ENCODE data around the gene CTU1.

Gene CTU1

GRCh38 chr19:51129716-51130115, 21.5 kb upstream of the CTU1 start:
- Histone ChIP-seq H3K36me3 (ENCODE audit: insufficient read depth, low read length) (no peaks in the 10 kb centered on the region), H3K27me3 (ENCODE audit: control insufficient read depth, insufficient read depth, low read length) (no peaks in the 10 kb centered on the region), H3K9me3 (replicated peaks; ENCODE audit: low read length) (peaks cover 5% of the 10 kb centered on the region), H3K9ac (ENCODE audit: low read depth, low read length) (no peak overlapping the region), H3K4me3 (ENCODE audit: low read length) (no peak overlapping the region), H3K4me2 (ENCODE audit: low read length) (no peak overlapping the region), H3K4me1 (ENCODE audit: control insufficient read depth, insufficient read depth, low read length) (no peaks in the 10 kb centered on the region)

- H3K27me3 ChIP-seq (ENCODE audit: control insufficient read depth, insufficient read depth, low read length) = no peaks in the 10 kb centered on the region
- no peak overlapping the region for H3K9ac ChIP-seq (ENCODE audit: low read depth, low read length)
- H3K4me3 ChIP-seq (ENCODE audit: low read length) = no peak overlapping the region
- no peaks in the 10 kb centered on the region for H3K36me3 ChIP-seq (ENCODE audit: insufficient read depth, low read length)
- H3K4me2 ChIP-seq (ENCODE audit: low read length) = no peak overlapping the region
- no peaks in the 10 kb centered on the region for H3K4me1 ChIP-seq (ENCODE audit: control insufficient read depth, insufficient read depth, low read length)
- H3K9me3 ChIP-seq (replicated peaks; ENCODE audit: low read length) = peaks cover 5% of the 10 kb centered on the region
Measured at GRCh38 chr19:51128227-51128626, 20.0 kb upstream of the CTU1 start.

- no peak overlapping the region for H3K9ac ChIP-seq (ENCODE audit: low read depth, low read length)
- no peak overlapping the region for H3K4me3 ChIP-seq (ENCODE audit: low read length)
- H3K27me3 ChIP-seq (ENCODE audit: control insufficient read depth, insufficient read depth, low read length) = no peaks in the 10 kb centered on the region
- H3K4me2 ChIP-seq (ENCODE audit: low read length) = no peak overlapping the region
- no peaks in the 10 kb centered on the region for H3K36me3 ChIP-seq (ENCODE audit: insufficient read depth, low read length)
- peaks cover 5% of the 10 kb centered on the region for H3K9me3 ChIP-seq (replicated peaks; ENCODE audit: low read length)
- no peaks in the 10 kb centered on the region for H3K4me1 ChIP-seq (ENCODE audit: control insufficient read depth, insufficient read depth, low read length)
Measured at GRCh38 chr19:51127755-51128154, 19.5 kb upstream of the CTU1 start.

GRCh38 chr19:51127032-51127431, 18.8 kb upstream of the CTU1 start:
- Histone ChIP-seq H3K9ac (ENCODE audit: low read depth, low read length) (no peak overlapping the region), H3K4me2 (ENCODE audit: low read length) (no peak overlapping the region), H3K9me3 (replicated peaks; ENCODE audit: low read length) (peaks cover 5% of the 10 kb centered on the region), H3K4me3 (ENCODE audit: low read length) (no peak overlapping the region), H3K27me3 (ENCODE audit: control insufficient read depth, insufficient read depth, low read length) (no peaks in the 10 kb centered on the region), H3K36me3 (ENCODE audit: insufficient read depth, low read length) (no peaks in the 10 kb centered on the region), H3K4me1 (ENCODE audit: control insufficient read depth, insufficient read depth, low read length) (no peaks in the 10 kb centered on the region)

GRCh38 chr19:51125421-51126075, 17.3 kb upstream of the CTU1 start:
- Histone ChIP-seq H3K36me3 (ENCODE audit: insufficient read depth, low read length) (no peaks in the 10 kb centered on the region), H3K4me3 (ENCODE audit: low read length) (no peak overlapping the region), H3K4me2 (ENCODE audit: low read length) (no peak overlapping the region), H3K9me3 (replicated peaks; ENCODE audit: low read length) (peaks cover under 1% of the 10 kb centered on the region), H3K9ac (ENCODE audit: low read depth, low read length) (no peak overlapping the region), H3K27me3 (ENCODE audit: control insufficient read depth, insufficient read depth, low read length) (no peaks in the 10 kb centered on the region), H3K4me1 (ENCODE audit: control insufficient read depth, insufficient read depth, low read length) (no peaks in the 10 kb centered on the region)

- Histone ChIP-seq H3K27me3 (ENCODE audit: control insufficient read depth, insufficient read depth, low read length) (no peaks in the 10 kb centered on the region), H3K4me3 (ENCODE audit: low read length) (no peak within 1 kb of the TSS), H3K9ac (ENCODE audit: low read depth, low read length) (no peak within 1 kb of the TSS), H3K4me1 (ENCODE audit: control insufficient read depth, insufficient read depth, low read length) (no peaks in the 10 kb centered on the region), H3K4me2 (ENCODE audit: low read length) (no peak within 1 kb of the TSS), H3K9me3 (replicated peaks; ENCODE audit: low read length) (no peaks in the 10 kb centered on the region), H3K36me3 (ENCODE audit: insufficient read depth, low read length) (no peaks in the 10 kb centered on the region)
Measured at GRCh38 chr19:51124729-51125128, 16.5 kb upstream of the CTU1 start, which contains the start of gene SIGLEC9. SIGLEC9 (plus strand) TSS chr19:51124906; CDS start chr19:51124975, 69 bp downstream.

- Histone ChIP-seq H3K27me3 (ENCODE audit: control insufficient read depth, insufficient read depth, low read length) (no peaks in the 10 kb centered on the region), H3K9ac (ENCODE audit: low read depth, low read length) (no peak overlapping the region), H3K9me3 (replicated peaks; ENCODE audit: low read length) (no peaks in the 10 kb centered on the region), H3K4me1 (ENCODE audit: control insufficient read depth, insufficient read depth, low read length) (no peaks in the 10 kb centered on the region), H3K36me3 (ENCODE audit: insufficient read depth, low read length) (no peaks in the 10 kb centered on the region), H3K4me3 (ENCODE audit: low read length) (no peak overlapping the region), H3K4me2 (ENCODE audit: low read length) (no peak overlapping the region)
Measured at GRCh38 chr19:51124216-51124615, 16.0 kb upstream of the CTU1 start.

- Histone ChIP-seq H3K4me1 (ENCODE audit: control insufficient read depth, insufficient read depth, low read length) (no peaks in the 10 kb centered on the region), H3K4me3 (ENCODE audit: low read length) (no peak overlapping the region), H3K9me3 (replicated peaks; ENCODE audit: low read length) (no peaks in the 10 kb centered on the region), H3K36me3 (ENCODE audit: insufficient read depth, low read length) (no peaks in the 10 kb centered on the region), H3K9ac (ENCODE audit: low read depth, low read length) (no peak overlapping the region), H3K27me3 (ENCODE audit: control insufficient read depth, insufficient read depth, low read length) (no peaks in the 10 kb centered on the region), H3K4me2 (ENCODE audit: low read length) (no peak overlapping the region)
Measured at GRCh38 chr19:51123802-51124201, 15.6 kb upstream of the CTU1 start.

DNA sequence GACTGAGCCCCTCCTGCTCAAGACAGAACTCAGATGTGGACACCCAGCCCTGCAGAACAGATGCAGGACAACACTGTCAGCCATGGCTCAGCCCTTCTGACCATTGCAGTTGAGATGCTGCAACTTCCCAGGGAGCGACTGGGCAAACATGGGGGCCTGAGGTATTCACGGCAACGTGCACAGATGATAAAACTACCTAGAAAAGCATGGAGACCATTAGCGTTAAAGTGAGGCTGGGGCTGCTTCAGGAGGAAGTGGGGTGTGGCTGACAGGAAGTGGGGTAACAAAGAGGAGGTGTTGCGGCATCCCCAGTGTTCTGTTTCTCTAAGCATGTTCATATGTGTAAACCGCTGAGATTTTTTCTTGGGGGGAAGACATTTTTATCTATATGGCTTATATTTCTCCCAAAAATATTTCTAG, 15.2 kb upstream of the CTU1 start:
- no peak overlapping the region for H3K4me2 ChIP-seq (ENCODE audit: low read length)
- H3K9ac ChIP-seq (ENCODE audit: low read depth, low read length) = no peak overlapping the region
- H3K4me1 ChIP-seq (ENCODE audit: control insufficient read depth, insufficient read depth, low read length) = no peaks in the 10 kb centered on the region
- H3K27me3 ChIP-seq (ENCODE audit: control insufficient read depth, insufficient read depth, low read length) = no peaks in the 10 kb centered on the region
- H3K9me3 ChIP-seq (replicated peaks; ENCODE audit: low read length) = no peaks in the 10 kb centered on the region
- no peaks in the 10 kb centered on the region for H3K36me3 ChIP-seq (ENCODE audit: insufficient read depth, low read length)
- no peak overlapping the region for H3K4me3 ChIP-seq (ENCODE audit: low read length)

DNA sequence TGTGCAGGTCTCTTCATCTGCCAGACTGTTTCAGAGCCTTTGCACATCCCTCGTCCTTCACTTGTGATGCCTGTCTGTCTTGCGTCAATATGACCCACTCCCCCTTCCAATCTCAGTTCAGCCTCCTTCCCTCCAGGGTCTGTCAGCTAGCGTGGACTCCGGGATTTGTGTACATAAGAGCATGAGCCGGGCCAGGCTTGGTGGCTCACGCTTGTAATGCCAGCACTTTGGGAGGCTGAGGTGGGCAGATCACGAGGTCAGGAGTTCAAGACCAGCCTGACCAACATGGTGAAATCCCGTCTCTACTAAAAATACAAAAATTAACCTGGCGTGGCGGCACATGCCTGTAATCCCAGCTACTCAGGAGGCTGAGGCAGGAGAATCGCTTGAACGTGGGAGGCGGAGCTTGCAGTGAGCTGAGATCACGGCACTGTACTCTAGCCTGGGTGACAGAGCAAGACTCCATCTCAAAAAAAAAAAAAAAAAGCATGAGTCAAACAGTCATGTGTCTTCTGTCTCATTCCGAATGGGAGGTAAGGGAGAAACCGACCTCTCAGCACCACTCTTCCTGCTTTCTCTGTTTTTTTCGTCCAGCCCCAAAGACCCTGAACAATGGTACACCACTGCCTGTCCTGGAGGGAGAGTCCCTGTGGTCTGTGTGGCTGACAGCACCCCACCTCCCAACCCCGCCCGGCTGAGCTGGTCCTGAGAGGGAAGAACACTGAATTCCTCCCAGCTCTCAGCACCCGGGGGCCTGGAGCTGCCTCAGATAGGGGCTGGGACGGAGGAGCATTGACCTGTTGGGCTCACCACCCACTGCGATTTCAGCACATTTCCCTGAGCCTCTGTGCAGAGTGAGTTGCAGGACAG, 14.1 kb upstream of the CTU1 start:
- H3K36me3 ChIP-seq (ENCODE audit: insufficient read depth, low read length) = no peaks in the 10 kb centered on the region
- no peak overlapping the region for H3K4me2 ChIP-seq (ENCODE audit: low read length)
- H3K9ac ChIP-seq (ENCODE audit: low read depth, low read length) = no peak overlapping the region
- H3K4me1 ChIP-seq (ENCODE audit: control insufficient read depth, insufficient read depth, low read length) = no peaks in the 10 kb centered on the region
- no peaks in the 10 kb centered on the region for H3K27me3 ChIP-seq (ENCODE audit: control insufficient read depth, insufficient read depth, low read length)
- H3K4me3 ChIP-seq (ENCODE audit: low read length) = no peak overlapping the region
- H3K9me3 ChIP-seq (replicated peaks; ENCODE audit: low read length) = no peaks in the 10 kb centered on the region

DNA sequence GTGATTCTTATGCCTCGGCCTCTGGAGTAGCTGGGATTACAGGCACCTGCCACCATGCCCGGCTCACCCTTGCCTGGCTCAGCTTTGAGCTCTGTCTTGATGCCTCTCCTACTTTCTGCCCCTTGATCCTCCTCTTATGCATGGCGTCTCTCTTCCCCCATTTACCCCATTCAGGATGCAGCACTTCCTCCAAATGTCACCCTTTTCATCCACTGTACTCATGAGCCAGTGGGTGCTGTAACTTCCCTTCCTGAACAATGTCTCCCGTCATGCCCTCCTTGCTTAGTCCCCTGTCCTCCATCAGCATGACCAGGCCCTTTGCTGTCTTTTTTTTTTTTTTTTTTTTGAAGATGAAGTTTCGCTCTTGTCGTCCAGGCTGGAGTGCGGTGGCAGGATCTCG, 13.0 kb upstream of the CTU1 start:
- Histone ChIP-seq H3K4me3 (ENCODE audit: low read length) (no peak overlapping the region), H3K4me1 (ENCODE audit: control insufficient read depth, insufficient read depth, low read length) (no peaks in the 10 kb centered on the region), H3K4me2 (ENCODE audit: low read length) (no peak overlapping the region), H3K36me3 (ENCODE audit: insufficient read depth, low read length) (no peaks in the 10 kb centered on the region), H3K9ac (ENCODE audit: low read depth, low read length) (no peak overlapping the region), H3K27me3 (ENCODE audit: control insufficient read depth, insufficient read depth, low read length) (no peaks in the 10 kb centered on the region), H3K9me3 (replicated peaks; ENCODE audit: low read length) (no peaks in the 10 kb centered on the region)

DNA sequence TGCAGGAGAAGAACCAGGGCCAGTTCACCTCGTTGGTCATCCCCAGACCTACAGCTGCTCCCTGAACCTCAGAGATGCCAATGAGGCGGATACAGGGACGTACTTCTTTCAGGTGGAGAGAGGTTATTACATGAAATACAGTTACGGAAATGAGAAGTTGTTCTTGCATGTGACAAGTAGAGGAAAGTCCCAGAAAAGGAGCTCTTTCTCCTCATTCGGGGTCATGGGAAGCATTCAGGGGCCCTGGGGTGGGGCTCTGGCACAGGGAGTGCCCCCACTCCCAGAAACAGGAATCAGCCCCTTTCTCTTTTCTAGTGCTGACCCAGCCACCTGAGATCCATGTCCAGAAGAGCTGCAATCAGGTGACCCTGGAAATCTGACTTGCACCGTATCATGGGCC, 12.0 kb upstream of the CTU1 start:
- Histone ChIP-seq H3K9me3 (replicated peaks; ENCODE audit: low read length) (no peaks in the 10 kb centered on the region), H3K27me3 (ENCODE audit: control insufficient read depth, insufficient read depth, low read length) (no peaks in the 10 kb centered on the region), H3K4me3 (ENCODE audit: low read length) (no peak overlapping the region), H3K9ac (ENCODE audit: low read depth, low read length) (no peak overlapping the region), H3K4me2 (ENCODE audit: low read length) (no peak overlapping the region), H3K4me1 (ENCODE audit: control insufficient read depth, insufficient read depth, low read length) (no peaks in the 10 kb centered on the region), H3K36me3 (ENCODE audit: insufficient read depth, low read length) (no peaks in the 10 kb centered on the region)

Measured in skeletal muscle satellite cell (primary cell).